GM08714 (cell line): ENCODE results near the gene CATSPERB.
"Not testable (repeated sequence)": the region's sequence is repeated elsewhere in the genome, so short reads cannot be mapped to it uniquely, and the experiment has no call there.

Source experiments
- H3K4me3 ChIP-seq: fragments of 200-500 bp; sonication (Bioruptor generic); 2 replicates; pipeline ENCODE4 v1.5.1; 2014; ENCODE audit warnings: mild to moderate bottlenecking, low read length, inconsistent platforms
- ZNF274 ChIP-seq: IDR thresholded peaks from 2 replicates; pipeline ENCODE4 v1.6.1; 2012; ENCODE audit warnings: mild to moderate bottlenecking, low read depth, low read length

CATSPERB gene

DNA sequence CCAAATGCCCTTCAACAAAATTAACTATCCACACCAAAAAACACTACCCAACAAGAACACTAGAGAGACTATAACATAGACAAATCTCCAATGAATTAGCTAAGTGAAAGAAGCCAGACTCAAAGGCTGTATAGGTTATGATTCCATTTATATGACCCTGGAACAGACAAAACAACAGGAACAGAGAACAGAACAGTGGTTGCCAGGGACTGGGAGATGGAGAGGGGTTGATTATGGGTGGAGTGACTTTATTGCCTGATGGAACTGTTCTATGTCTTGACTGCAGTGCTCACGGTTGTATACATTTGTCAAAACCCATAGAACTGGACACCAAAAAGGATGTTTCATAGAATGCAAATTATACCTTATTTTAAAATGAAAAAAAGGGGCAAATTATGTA is 14.9 kb downstream of the CATSPERB start:
- TF ChIP-seq ZNF274 = no peak
- H3K4me3 ChIP-seq = no peak overlapping the region

DNA sequence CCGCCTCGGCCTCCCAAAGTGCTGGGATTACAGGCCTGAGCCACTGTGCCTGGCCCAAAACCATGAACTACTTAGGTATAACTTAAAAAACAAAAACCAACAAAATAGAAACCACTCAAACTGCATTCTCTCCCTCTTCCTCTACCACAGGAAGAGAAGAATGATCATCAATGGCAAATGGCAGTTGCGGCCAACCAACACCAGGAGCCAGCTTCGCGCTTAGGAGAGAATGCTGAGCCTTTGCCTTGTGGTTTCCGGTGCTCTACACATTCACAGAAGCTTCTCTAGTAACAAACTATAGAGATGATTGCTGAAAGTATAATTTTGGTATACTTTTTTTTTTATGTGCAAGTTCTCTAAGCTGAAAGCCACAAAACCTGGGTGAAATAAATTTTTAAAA is 17.1 kb downstream of the CATSPERB start:
- no peak overlapping the region for H3K4me3 ChIP-seq
- TF ChIP-seq ZNF274 = no peak

DNA sequence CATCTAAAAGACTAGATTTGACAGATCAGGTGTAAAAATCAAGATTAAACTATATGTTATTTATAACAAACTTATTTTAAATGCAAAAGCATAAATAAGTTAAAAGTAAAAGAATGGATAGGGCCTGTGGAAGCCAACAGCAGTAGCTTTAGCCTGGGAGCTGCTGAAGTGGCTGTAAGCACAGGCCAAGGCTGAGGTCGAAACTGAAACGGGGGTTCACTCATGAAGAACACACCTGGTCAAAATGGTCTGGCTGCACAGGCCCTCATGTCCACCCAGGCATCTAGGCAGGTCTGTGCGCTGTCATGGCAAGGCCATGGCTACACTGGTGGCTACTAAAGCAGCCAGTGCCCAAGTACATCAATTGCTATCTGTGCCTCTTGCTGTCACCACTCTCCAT is 23.1 kb downstream of the CATSPERB start:
- no peak overlapping the region for H3K4me3 ChIP-seq
- no peak for TF ChIP-seq ZNF274

DNA sequence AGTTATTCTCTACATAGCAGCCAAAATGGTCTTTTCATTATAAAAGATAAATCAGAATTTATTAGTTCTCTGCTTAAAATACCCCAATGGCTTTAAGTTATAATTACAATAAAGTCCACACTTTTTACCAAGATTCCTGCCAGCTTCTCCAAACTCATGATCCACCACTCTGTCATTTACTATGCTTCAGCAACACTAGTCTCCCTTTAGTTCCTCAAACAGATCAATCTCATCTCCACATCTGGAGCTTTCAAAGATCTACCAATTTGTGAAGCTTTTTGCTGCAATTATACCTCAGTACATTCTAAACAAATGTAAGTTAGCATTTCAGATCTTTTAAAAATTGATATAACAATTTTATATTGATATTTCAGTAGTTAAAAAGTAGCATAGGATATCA is 24.9 kb downstream of the CATSPERB start:
- H3K4me3 ChIP-seq = no peak overlapping the region
- TF ChIP-seq ZNF274 = no peak

DNA sequence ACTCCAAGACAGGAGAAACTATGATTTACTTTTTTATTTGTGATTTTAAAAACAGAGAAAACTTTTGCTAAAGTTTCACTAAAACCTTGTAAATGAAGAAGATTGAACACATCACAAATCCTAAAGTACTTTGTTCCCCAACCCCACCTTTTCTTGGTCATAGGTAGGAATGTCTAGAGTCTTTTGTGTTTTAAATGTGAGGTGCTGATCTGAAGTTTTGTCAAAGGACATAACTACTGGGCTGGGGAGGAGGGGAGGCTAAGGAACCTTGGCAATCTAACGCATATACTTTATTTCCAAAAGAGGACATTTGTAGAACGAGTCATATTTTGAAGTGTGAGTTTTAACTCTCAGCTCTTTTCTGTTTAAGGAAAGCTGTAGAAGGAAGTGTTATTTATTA is 37.2 kb downstream of the CATSPERB start:
- no peak overlapping the region for H3K4me3 ChIP-seq
- no peak for TF ChIP-seq ZNF274

DNA sequence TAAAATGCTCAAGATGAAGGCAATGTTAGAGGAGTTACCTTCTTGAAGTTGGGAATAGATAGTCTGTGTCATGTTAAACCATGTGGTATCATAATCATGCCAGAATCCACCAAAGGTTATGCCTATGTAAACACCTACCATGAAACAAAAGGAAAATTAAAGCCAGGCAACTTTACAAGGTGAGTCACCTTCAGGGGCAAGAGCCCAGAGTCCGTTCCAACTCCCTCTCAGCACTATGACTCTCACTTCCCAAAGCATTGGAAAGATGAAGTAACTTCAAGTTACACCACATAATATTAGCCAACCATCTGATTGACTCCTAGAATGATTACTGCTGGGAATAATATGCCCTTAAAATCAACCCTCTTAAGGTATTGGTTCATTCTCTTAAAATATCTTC is 38.5 kb downstream of the CATSPERB start:
- H3K4me3 ChIP-seq = no peak overlapping the region
- no peak for TF ChIP-seq ZNF274

DNA sequence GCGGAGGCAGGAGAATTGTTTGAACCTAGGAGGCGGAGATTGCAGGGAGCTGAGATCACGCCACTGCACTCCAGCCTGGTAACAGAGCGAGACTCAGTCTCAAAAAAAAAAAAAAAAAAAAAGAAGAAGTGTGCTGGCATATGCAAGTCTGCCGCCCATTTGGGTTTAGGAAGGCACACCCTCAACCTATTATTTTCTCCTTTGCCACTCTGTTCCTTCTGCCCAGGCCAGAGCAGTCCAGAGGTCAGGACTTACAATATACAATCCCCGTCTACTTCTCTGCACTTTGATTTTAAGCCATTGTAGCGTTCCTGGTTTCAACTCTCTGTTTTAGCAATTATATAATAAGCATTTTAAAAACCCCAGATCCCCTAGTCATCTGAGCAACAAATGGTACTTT is 39.8 kb downstream of the CATSPERB start:
- TF ChIP-seq ZNF274 = no peak
- H3K4me3 ChIP-seq = no peak overlapping the region

DNA sequence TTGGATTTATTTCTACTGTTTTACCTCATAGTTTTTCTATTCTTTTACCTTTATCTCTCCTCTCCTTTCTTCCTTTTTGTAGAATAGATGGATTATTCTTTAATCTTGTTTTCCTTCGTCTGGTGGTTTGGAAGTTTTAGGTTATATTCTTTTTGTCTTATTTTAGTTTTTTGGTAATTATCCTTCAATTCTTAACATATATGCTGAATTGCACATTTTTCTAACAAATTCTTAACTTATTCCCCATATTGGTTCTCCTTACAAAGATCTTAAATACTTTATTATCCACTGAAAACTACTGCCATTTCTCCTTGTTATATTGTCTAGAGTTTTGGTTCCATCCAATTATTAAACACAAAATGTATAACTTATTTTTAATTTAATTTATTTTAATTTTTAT is 42.3 kb downstream of the CATSPERB start:
- no peak for TF ChIP-seq ZNF274
- no peak overlapping the region for H3K4me3 ChIP-seq

DNA sequence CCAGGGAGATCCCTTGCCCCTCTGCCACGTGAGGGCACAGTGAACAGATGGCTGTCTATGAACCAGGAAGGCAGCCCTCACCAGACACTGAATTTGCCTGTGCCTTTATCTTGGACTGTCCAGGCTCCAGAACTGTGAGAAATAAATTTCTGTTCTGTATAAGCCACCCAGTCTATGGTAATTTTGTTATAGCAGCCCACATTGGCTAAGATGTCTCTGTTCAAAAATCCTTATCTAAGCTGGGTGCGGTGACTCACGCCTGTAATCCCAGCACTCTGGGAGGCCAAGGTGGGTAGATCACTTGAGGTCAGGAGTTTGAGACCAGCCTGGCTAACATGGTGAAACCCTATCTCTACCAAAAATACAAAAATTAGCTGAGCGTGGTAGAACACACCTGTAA is 44.5 kb downstream of the CATSPERB start:
- H3K4me3 ChIP-seq = not testable (repeated sequence)

DNA sequence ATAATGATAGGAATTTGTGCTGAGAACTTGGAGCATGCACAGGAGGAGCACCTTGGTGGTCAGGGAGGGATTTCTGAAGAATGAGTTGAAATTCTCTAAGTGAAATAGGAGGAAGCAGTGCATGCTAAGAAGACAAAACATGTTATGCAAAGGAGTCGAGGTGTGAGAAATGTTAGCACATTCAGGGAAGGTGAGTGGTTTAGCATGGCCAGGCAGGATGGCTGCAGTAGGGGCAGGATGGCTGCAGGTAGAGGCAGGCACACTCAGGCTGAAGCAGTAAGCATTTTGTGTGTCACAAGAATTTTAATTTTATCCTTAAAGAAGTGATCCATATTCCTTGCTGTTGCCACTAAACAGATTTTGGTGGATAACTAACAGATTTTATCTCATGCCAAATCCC is 46.3 kb downstream of the CATSPERB start:
- H3K4me3 ChIP-seq = no peak overlapping the region
- TF ChIP-seq ZNF274 = no peak

DNA sequence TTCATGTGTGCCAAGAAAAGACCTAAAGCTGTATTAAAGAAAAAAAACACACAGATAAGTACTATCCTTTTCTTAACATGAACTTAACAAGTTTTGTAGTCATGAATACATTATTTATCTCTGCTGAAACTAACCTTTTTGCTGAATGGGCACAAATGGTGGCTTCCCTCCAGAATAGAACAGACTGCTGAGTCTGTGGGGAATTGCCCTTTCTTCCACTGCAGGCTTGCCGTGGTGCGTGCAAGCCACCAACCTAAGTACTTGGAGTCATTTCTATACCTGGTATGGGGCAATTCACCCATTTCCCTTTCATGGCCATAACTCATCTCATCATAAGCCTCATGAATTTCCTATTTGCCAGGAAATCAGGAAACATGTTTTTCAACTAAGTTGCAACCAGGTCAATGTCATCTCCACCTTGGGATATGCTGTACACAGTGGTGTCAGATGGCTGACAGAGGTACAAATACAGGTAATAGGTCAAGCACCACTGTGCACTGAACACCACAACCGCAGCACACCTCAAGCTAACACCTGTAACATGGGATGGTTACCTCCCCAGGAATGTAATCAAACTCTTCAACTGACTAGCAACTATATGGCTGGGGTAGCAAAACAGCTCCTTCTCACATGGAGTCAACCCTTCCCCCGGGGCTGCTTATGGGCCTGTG is 49.9 kb downstream of the CATSPERB start:
- TF ChIP-seq ZNF274 = no peak
- H3K4me3 ChIP-seq = no peak overlapping the region

DNA sequence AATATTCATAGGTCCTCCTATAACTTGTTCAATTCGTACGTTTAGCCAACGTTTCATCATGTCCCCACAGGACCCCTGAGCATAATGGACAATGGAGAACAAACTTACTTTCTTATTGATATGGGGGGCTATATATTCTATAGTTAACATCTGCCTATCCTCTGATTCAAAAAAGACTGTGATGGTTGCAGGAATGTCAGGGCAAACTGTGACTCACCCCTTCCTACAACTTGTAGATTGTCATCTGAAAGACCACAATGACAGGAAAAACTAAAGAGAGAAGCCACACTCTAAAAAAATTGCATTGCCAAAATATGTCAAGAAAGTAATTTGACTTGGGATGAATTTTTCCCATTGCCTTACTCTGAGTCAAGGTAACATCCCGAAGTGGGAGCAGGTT is 50.8 kb downstream of the CATSPERB start:
- TF ChIP-seq ZNF274 = no peak
- H3K4me3 ChIP-seq = no peak overlapping the region

DNA sequence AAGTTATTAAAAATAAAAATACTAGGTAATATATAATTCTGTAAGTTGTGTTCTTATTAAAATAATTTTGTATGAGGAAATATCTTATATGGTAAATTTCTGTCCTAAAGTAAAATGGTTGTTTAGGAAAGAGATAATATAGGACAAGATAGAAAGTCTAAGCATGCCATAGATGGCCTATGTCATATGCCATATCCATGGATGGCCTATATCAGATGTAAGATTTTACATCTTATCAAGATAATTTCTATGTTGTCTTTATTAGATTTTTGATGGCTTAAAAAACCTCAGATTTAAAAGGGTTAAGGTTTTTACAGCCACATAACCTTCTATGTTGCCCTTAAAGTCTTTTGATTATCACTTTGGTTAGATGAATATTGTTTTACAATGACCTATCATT is 52.6 kb downstream of the CATSPERB start:
- no peak overlapping the region for H3K4me3 ChIP-seq
- TF ChIP-seq ZNF274 = no peak

DNA sequence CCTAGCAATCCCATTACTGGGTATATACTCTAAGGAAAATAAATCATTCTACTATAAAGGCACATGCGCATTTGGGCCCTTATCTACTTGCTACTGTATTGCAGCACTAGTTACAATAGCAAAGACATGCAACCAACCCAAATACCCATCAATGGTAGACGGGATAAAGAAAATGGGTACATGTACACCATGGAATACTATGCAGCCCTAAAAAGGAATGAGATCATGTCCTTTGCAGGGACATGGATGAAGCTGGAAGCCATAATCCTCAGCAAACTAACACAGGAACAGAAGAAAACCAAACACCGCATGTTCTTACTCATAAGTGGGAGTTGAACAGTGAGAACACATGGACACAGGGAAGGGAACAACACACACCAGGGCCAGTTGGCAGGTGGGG is 54.2 kb downstream of the CATSPERB start:
- not testable (repeated sequence) for H3K4me3 ChIP-seq

DNA sequence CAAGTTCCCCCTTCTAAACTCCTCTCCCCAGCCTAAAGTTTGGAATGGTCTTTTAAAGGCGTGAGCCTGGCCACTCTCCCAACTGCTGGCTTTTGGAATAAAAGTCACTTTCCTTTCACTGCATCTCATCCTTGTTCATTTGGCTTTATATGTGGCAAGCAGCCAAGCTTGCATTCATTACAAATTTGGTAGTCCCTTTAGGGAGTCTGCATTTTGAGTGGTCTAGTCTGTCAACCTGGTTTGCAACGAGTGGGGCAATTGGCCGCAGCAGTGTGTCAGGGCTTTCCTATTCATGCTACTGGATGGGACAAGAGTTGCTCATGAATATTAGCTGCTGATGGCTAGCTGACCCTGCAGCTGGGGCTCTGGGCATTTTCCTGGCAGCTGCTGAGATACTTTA is 57.0 kb downstream of the CATSPERB start:
- no peak for TF ChIP-seq ZNF274
- H3K4me3 ChIP-seq = no peak overlapping the region

DNA sequence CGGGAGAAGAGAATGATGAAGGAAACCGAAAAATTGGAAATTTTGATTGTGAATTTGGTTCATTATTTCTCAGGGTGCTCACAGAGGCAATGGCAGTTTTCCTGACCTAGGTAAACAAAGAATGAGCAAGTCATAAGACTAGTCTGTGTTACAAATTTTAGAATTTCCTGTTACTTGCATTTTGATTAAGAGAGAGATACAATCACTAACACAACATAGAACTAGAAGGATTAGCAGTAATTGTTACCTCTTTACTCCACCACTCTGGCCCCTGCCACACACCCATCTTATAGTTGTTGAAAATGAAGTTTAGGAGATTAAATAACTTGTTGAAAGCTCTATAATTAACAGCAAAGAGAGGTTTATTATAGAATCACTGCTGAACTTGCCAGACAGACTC is 62.0 kb downstream of the CATSPERB start:
- no peak overlapping the region for H3K4me3 ChIP-seq

DNA sequence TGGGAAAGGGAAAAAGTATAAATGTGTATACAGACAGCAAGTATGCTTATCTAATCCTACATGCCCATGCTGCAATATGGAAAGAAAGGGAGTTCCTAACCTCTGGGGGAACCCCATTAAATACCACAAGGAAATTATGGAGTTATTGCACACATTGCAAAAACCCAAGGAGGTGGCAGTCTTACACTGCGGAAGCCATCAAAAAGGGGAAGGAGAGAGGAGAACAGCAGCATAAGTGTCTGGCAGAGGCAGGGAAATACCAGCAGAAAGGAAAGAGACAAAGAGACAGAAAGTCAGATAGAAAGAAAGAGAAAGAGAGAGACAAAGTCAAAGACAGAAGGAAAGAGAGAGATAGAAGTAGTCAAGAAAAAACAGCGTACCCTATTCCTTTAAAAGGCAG is 64.8 kb downstream of the CATSPERB start:
- not testable (repeated sequence) for H3K4me3 ChIP-seq

More for the DNA sequence above, 62.0 kb downstream of the CATSPERB start:
- TF ChIP-seq ZNF274 = no peak

DNA sequence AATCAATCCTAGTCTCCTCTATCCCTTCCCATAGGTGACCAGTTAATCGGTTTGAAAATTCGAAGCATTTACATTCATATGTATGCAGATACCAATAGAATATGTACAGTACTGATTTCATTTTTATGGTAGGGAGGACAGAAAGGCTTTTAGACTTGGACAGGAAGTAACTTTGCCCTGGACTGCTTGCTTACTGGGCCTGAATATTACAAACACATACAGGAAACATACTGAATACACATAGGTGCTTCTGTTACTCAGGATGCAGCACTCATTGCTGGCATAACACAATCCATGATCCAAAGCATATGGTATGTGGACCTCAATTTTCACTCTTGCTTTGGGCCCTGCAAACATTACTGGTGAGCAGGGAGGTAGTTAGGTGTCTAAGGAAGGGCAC is 71.1 kb downstream of the CATSPERB start:
- no peak for TF ChIP-seq ZNF274

More for the DNA sequence above, 71.1 kb downstream of the CATSPERB start:
- H3K4me3 ChIP-seq = no peak overlapping the region
